Hepatic stellate cell (primary cell): ENCODE measurements around the gene OASL.

Experiments
- DNase-seq: peaks from one replicate; pipeline ENCODE4 v3.0.0; 2011; ENCODE audit warnings: low spot score

OASL gene

DNA sequence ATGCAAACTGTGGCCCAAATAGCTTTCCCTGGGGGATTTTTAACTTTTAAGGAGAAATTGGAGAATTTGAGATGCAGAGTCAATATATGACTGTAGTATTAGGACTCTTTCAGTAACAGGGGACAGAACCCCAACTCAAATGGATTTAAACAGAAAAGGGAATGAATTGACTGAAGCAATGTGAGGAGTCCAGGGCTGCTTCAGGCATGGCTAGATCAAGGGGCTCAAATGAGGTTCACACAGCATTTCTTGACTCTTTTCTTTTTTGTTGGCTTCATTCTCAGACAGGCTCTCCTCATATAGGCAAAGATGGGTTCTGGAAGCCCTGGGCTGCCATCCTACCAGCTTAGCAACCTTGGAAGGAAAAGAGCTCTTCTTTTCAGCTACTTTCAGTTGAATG, 47.1 kb downstream of the OASL start:
- no peak for DNase-seq

DNA sequence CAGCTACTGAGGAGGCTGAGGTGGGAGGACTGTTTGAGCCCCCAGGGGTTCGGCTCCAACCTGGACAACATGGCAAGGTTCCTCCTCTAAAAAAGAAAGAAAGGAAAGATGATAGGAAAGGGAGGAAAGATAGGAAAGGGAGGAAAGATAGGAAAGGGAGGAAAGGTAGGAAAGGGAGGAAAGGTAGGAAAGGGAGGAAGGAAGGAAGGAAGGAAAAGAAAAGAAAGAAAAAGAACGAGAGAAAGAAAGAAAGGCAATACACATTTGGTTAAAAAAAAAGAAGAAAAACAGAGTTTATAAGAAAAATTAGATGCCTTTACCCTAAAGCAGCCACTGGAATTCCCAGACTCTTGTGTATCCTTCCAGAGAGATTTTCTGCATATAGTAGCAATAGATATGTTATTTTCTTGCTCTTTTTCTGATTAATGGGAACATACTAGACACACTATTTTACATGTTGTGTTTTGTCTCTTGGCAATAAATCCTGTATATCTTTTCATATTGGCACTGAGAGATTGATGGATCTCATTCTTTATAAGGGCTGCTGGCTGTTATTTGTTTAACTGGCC, 48.5 kb downstream of the OASL start:
- no peak for DNase-seq

DNA sequence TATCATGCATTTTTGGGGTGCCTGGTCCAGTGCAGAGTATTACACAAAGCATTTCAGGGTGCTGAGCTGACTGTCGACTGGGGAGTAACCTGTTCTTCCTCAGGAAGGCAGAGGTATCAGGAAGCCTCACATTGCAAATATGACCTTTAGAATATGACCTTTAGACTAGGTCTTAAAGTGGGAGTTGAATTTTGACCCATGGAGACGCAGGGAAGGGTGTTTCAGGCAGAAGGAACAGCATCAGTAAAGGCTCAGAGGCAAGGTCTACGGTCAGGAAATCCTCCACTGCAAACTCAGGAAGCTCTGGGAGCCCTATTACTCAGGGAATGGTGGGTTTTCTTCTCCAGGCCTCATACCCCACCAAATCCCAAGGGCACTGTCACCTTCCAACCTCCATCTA, 49.4 kb downstream of the OASL start:
- no peak for DNase-seq

DNA sequence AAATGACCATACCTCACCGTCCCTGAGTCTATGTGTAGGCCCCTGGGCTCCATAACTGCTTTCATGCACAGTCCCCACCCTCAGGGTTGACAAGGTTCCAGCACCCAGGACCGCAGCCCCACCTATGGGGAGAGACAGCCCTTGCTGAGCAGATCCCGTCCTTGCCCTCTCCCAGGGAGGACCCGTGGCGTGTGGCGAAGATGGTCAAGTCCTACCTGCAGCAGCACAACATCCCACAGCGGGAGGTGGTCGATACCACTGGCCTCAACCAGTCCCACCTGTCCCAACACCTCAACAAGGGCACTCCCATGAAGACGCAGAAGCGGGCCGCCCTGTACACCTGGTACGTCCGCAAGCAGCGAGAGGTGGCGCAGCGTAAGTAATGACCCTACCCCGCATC, 50.4 kb downstream of the OASL start:
- DNase-seq = no peak

DNA sequence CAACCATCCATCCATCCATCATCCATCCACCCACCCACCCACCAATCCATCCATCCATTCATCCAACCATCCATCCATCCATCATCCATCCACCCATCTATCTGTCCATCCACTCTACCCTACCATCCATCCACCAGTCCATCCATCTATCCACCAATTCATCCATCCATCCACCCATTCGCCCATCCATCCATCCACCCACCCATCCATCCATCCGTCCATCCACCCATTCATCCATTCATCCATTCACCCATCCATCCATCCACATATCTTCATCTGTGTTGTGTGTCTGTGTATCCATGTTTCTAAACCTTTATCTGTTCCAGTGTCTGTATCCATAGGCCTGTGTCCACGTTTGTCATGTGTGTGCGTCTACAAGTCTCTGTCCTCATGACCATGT, 50.8 kb downstream of the OASL start:
- DNase-seq = no peak

DNA sequence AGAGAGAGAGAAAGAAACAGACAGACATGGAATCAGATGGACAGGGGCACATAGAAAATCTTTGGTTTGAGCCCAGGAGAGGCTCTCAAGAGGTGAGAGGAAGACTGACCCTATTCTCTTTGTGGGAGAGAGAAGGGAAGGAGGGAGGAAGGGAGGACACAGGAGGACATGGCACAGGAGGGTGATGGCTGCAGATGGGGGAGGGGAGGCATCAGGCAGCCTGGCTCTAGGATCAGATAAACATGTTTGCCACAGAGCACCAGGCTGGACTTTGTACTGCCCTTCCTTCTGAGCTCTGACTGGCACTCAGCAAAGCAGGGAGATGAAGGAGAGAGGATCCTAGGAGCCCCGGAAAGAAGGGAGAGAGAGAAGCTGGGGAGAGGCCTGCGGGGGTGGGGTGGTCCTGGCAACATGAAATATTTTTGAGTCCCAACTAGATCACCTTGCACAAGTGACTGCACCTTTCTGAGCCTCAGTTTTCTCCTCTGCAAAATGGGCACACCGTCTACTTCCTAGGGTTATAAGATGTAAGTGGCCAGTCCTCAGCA, 54.6 kb downstream of the OASL start:
- no peak for DNase-seq

DNA sequence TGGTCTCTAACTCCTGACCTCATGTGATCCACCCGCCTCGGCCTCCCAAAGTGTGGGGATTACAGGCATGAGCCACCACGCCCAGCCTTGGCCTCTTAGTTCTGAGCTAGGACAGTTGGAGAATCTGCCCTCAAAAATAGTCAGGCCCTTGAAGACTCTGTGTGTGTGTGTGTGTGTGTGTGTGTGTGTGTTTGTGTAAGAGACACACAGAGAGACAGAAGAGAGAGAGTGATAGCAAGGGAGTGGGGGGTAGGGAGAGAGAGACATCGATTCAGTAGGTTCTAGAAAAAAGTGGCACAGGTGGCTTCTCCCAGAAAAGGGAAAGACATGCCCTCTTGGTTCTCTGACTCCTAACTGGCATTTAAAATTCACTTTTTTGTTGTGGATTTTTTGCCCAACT, 55.3 kb downstream of the OASL start:
- no peak for DNase-seq

DNA sequence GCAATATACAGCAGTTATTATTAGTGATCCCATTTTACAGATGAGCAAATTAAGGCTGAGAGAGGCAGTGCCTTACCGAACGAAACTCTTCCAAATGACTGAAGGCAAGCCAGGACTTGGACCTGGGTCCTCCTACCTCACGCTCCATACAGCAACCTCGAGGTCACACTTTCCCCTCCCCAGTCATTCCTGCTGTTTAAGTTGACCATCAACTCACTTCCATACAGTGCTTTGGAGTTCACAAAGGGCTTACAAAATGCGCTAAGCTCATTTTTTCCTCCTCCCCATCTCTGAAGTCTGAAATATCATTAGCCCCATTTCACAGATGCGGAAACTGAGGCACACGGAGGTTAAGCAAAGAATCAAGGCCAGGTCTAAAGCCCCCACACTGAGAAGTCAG, 56.4 kb downstream of the OASL start:
- no peak for DNase-seq

DNA sequence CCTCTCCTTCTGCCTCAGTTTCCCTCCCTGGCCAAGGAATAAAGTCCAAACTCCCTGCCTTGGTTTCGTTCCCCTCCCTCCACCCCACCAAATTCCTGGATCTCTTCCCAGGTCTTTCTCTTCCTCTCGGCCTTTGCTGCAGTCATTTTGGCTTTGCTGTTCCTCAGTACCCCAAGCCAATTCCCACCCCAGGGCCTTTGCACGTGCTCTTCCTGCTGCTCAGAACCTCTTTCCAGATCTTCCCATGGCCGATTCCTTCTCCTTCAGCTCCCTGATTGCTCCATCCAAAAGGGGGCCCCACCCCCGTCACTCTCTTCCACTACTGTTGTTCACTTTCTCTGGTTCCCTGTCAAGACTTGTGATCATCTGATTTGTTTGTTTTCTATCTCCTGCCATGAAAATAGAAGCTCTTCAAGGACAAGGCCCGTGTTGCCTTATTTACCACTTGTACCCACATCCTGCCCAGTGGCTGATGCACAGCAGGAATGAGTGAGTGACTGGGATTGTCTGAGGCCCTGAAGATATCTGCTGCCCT, 57.6 kb downstream of the OASL start:
- no peak for DNase-seq

DNA sequence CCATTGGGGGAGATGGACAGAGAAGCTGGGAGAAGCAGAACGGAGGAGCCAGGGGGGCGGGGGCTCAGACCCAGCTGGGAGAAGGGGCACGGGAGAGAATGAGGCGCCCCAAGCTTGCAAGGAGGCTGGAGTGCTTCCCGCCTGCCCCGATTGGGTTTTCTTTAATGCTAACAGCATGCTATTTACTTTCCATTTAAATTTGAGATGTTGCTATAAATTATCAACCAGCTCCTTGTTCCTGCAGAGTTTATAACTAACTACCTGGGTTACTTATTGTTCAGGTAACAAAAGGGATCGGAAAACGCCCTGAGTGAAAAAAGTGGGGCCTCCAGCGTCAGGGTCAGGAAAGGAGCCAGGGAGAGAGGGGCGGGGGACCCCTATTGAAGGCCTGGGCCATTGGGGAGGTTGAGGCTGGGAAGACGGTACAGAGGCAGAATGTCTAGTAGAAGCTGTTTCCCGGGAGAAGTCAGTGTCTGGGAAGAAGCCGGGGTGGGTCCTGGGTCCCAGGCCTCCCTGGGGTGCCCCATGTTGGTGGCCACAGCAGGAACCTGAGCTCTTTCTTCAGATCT, 58.2 kb downstream of the OASL start:
- DNase-seq = no peak

DNA sequence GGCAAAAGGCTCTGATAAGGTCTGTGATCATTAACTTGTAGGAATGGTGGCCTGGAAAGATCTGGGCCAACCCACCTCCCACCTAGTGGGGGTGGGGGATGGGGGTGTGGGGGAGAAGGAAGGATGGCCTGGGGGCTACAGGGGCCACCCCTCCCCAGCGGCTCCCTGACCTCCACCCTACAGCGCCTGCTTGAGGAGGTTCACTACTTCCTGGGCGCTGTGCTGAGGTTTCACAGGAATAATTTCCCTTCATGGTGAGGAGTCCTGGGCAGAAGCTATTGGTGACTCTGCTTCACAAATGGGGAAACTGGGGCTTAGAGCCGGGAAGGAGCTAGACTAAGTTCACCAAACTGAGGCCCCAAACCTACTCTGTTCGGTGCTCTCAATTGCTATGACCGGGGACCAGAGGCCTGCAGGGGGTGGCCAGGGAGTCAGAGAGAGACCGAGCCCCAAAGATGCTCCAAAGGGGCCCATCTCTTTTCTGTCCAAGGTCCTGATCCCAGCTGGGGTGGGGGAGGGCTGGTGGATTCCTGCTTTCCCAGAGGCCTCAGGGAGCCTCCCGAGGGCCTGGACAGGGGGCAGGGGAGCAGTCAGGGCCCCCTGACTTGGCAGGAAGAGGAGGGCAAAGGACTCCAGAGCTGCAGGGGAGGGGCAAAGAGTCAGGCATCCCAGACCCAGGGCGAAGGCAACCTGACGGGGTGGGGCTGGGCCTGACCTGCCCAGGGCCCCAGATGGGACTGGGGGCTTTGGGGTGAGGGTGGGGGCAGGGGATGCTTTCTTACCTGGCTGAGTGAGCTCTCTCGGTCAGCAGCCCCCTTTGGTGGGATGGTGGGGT, 59.0 kb downstream of the OASL start:
- DNase-seq = no peak

DNA sequence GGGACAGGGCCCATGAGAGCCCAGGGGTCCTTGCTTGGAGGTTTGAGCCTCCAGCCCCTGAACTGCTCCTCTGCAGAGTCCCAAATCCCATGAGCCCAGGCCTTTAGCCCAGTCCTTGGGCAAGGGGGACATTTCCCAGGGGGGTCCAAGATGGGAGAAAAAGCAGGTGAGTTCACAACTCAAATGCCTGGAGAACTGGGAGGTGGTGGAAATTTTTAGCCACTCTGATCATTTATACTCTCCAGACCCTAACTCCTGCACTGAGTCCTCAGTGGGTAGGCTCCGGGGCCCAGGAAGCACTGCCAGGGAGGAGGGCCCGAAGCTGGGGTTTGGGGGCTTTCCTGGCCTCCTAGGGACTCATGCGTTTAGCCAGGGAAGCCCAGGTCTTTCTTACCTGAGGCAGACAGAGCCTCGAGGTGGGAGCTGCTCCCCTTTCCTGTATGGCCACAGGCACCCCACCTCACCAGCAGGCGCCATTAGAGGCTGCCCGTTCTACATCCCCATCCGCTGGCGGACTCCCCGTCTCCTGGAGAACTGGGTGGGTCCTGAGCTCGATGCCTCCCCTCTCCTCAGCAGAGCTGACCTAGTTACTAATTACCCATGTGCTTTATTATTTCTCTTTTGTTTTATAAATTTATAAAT, 59.7 kb downstream of the OASL start:
- DNase-seq = no peak

DNA sequence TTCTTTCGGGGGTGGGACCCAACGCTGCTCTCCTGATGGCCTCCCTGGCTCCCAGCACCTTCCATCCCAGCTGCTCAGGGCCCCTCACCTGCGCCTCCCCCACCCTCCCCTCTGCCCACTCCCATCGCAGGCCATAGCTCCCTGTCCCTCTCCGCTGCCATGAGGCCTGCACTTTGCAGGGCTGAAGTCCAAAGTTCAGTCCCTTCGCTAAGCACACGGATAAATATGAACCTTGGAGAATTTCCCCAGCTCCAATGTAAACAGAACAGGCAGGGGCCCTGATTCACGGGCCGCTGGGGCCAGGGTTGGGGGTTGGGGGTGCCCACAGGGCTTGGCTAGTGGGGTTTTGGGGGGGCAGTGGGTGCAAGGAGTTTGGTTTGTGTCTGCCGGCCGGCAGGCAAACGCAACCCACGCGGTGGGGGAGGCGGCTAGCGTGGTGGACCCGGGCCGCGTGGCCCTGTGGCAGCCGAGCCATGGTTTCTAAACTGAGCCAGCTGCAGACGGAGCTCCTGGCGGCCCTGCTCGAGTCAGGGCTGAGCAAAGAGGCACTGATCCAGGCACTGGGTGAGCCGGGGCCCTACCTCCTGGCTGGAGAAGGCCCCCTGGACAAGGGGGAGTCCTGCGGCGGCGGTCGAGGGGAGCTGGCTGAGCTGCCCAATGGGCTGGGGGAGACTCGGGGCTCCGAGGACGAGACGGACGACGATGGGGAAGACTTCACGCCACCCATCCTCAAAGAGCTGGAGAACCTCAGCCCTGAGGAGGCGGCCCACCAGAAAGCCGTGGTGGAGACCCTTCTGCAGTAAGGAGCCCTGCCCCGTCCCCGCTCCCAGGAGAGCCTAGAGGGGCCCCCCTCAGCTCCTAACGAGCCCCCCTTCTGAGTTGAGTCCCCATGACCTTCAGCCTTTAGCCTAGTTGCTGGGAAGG, 60.5 kb downstream of the OASL start, which contains the start of gene HNF1A:
Gene HNF1A (plus strand): TSS at position 248 of the 924 bp plus-strand sequence. CDS start 226 bp downstream, at position 474.
- no peak for DNase-seq

DNA sequence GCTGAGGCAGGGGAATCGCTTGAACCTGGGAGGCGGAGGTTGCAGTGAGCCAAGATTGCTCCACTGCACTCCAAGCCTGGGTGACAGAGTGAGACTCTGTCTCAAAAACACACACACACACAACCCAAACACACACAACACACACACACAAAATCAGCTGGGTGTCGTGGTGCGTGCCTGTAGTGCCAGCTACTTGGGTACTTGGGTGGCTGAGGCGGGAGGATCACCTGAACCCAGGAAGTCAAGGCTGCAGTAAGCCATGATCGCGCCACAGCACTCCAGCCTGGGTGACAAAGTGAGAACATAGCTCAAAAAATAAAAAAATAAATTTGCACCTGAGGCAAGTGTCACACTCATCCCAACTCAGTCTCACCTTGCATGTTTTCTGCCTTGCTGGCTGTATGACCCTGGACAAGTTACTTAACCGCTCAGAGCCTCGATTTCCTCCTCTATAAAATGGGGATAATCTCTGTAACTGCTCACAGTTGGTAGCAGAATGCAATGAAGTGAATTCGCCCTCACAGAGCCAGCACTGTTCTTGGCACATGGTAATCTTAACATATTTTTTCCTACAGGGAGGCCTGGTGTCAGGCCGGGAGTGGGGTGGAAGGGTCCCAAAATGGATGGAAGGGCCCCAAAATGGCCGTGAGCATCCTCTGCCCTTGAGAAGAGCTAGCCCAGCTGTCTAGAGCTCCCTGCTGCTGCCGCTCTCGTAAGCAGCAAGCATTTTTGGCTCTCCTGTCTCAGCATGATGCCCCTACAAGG, 61.3 kb downstream of the OASL start:
- DNase-seq = no peak

DNA sequence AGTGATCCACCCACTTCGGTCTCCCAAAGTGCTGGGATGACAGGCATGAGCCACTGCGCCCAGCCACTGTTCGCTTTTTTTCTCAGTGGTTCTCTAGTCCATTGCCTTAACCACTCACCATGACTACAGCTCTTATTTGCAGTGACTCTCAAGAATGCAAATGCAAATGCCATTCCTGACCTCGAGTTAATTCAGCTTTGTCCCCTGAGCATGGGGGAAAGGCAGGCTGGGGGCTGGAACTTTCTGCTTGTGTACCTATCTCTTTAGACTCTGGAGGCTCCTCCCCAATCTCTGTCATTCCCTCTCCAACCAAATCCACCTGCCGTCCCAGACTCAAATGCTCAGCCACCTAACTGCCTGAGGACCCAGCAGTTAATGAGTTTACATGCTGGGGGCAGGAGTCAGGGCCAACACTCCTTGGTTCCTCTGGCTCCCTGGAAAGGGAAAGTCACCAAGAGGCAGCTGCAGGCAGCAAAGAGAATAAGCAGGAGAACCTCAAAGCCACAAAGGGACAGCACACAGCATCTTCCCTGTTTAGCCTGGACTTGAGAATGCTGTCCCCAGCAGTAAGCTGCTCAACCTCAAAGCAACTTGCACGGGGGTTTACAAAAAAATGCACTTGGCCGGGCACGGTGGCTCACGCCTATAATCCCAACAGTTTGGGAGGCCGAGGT, 66.0 kb downstream of the OASL start:
- peak; percentile 40 for DNase-seq

DNA sequence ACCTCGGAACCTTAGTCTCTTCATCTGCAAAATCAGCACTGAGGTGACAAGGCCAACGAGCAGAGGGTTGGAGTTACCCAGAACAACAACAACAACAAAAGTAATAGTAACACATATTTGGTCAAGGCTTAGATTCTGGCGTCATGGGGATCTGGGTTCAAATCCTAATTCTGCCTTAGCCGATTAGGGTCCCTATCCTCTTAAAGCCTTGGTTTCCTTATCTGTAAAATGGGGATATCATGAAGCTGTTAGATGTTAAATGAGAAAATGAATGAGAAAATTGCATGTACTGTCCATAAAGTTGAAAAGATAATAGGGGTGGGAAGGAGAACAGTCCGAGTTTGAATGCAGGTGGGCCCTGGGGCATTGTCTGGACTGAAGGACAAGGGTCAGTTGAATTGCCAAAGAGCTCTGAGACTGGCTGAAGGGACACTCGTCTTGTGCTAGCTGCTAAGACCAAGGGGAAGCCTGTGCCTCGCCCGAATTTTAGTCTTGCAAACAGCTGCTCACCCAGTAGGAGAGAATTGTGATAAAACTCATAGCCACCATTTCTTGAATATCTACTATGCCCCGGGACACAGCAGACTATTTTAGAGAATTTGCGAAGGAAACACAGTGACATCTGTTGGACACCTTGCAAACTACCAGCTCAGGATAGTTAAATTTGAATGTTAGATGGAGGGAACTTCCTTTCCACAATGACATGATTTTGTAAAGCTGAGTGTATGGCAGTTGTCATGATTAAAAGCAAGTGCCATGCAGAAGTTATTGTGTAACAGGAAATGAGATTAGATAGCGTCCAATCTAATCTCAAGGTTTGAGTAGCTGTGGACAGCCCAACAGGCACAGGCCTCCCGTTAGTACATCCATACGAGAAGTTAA, 67.5 kb downstream of the OASL start:
- peak; percentile 73 for DNase-seq

DNA sequence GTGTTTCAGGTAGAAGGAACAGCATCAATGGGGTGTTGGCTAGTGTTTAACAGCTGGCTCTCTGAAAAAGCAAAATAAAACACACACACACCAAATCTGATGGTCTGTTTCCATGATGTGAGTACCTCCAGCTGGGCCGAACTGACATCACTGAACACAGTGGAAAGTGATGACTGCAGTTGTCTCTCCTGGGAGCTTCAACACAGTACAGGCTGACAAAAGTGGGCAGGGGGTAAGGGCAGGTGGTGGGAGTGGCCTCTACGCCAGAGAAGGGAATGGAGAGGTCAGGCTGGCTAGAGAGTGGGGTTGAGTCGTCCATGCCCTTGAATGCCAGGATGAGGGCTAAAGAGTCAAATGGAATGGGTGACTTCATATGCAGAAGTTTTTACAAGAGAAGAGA, 68.7 kb downstream of the OASL start:
- no peak for DNase-seq
